Gastrocnemius medialis (tissue), 4 donors: Measurements from ENCODE around the gene ABCC3.

Source experiments
- CTCF ChIP-seq, 5 experiments: fragments of 450-650 bp in 3 of 5; fragments of 200-600 bp in 2 of 5; sonication (generic) in 2 of 5; IDR thresholded peaks in 4 of 5; conservative IDR thresholded peaks in 1 of 5; 1 replicate in 4 of 5; 2 replicates in 1 of 5; pipeline ENCODE4 v1.5.1; 2016 to 2019; ENCODE audit warnings: antibody characterized with exemption in 5 of 5, mild to moderate bottlenecking in 3 of 5, moderate library complexity in 3 of 5
- POLR2A ChIP-seq, 2 donors: fragments of 450-650 bp; IDR thresholded peaks; one replicate each; pipeline ENCODE4 v1.6.1; 2017; ENCODE audit warnings: antibody characterized with exemption in 2 of 2, mild to moderate bottlenecking in 2 of 2, moderate library complexity in 2 of 2

GRCh38 chr17:50719924-50720794 lies 85.5 kb downstream of the ABCC3 start:
- TF ChIP-seq CTCF (IDR thresholded peaks at IDR 0.05 in 4 of 5, conservative IDR thresholded peaks at IDR 0.05 in 1 of 5) (no peak), POLR2A (IDR thresholded peaks at IDR 0.05) (no peak)
